ENCODE results near the gene ZNF283. TPM values are rescaled to one million over a fixed set of nuclear protein-coding genes. Genes with fewer than 3 reads are reported as not detected.
"Not testable (repeated sequence)": the region's sequence is repeated elsewhere in the genome, so short reads cannot be mapped to it uniquely, and the experiment has no call there.

The ZNF283 gene
- total RNA-seq, 2 donors from 2014 or later: 4.5 to 6.5 TPM

DNA sequence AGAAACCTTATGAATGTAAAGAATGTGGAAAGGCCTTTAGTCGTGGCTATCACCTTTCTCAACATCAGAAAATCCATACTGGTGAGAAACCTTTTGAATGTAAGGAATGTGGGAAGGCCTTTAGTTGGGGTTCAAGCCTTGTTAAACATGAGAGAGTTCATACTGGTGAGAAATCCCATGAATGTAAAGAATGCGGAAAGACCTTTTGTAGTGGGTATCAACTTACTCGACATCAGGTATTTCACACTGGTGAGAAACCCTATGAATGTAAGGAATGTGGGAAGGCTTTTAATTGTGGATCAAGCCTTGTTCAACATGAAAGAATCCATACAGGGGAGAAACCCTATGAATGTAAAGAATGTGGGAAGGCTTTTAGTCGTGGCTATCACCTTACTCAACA is 20.8 kb downstream of the ZNF283 start:
- DNase-seq (ENCODE audit: low spot score): no peak
- Histone ChIP-seq H3K27me3 (no peaks in the 10 kb centered on the region), H3K4me1 (no peaks in the 10 kb centered on the region), H3K4me3 (no peak overlapping the region), H3K36me3 (peaks cover 64% of the 10 kb centered on the region), H3K27ac (no peak overlapping the region), H3K9me3 (peaks cover 52 to 100% of the 10 kb centered on the region in 2 donors)
- TF ChIP-seq, protein P1, sequence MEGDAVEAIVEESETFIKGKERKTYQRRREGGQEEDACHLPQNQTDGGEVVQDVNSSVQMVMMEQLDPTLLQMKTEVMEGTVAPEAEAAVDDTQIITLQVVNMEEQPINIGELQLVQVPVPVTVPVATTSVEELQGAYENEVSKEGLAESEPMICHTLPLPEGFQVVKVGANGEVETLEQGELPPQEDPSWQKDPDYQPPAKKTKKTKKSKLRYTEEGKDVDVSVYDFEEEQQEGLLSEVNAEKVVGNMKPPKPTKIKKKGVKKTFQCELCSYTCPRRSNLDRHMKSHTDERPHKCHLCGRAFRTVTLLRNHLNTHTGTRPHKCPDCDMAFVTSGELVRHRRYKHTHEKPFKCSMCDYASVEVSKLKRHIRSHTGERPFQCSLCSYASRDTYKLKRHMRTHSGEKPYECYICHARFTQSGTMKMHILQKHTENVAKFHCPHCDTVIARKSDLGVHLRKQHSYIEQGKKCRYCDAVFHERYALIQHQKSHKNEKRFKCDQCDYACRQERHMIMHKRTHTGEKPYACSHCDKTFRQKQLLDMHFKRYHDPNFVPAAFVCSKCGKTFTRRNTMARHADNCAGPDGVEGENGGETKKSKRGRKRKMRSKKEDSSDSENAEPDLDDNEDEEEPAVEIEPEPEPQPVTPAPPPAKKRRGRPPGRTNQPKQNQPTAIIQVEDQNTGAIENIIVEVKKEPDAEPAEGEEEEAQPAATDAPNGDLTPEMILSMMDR (IDR thresholded peaks at IDR 0.05): no peak

DNA sequence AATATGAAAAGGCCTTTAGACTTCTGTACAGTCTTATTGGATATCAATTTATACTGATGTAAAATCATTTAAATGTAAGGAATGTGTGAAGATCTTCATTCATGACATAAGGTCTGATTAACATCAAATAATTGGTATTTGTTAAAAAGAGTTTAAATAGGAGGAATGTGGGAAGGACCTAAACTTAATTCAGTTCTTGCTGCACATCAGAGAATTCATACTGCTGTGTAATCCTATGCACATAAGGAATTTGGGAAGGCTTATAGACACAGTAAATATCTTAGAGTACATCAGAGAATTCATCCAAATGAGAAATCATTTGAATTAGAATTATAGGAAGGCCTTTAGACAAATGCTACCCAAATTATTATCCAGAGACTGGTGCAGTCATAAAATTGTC is 21.7 kb downstream of the ZNF283 start:
- DNase-seq (ENCODE audit: low spot score): no peak
- H3K27me3 ChIP-seq: no peaks in the 10 kb centered on the region
- no peaks in the 10 kb centered on the region for H3K4me1 ChIP-seq
- H3K27ac ChIP-seq: no peak overlapping the region
- H3K9me3 ChIP-seq: peaks cover 52 to 100% of the 10 kb centered on the region in 2 donors
- no peak overlapping the region for H3K4me3 ChIP-seq
- H3K36me3 ChIP-seq: peaks cover 55% of the 10 kb centered on the region
- TF ChIP-seq, protein P1 (IDR thresholded peaks at IDR 0.05): no peak

DNA sequence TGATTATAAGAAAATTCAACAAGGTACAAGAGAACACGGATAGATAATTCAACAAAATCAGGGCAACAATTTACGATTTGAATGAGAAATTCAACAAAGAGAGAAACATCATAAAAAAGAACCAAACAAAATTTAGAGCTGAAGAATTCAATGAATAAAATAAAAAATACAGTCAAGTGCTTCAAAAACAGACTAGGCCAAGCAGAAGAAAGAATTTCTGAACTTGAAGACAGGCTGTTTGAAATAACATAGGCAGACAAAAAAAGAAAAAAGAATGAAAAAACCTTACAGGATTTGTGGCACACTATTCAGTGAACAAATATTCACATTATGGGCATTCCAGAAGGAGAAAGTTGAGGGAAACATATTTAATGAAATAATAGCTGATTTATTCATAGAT is 31.1 kb downstream of the ZNF283 start:
- Histone ChIP-seq H3K4me1 (no peaks in the 10 kb centered on the region), H3K27me3 (no peaks in the 10 kb centered on the region), H3K9me3 (peaks cover 27 to 100% of the 10 kb centered on the region in 2 donors), H3K36me3 (no peaks in the 10 kb centered on the region), H3K27ac (no peak overlapping the region), H3K4me3 (no peak overlapping the region)
- TF ChIP-seq, protein P1 (IDR thresholded peaks at IDR 0.05): no peak
- no peak for DNase-seq (ENCODE audit: low spot score)

DNA sequence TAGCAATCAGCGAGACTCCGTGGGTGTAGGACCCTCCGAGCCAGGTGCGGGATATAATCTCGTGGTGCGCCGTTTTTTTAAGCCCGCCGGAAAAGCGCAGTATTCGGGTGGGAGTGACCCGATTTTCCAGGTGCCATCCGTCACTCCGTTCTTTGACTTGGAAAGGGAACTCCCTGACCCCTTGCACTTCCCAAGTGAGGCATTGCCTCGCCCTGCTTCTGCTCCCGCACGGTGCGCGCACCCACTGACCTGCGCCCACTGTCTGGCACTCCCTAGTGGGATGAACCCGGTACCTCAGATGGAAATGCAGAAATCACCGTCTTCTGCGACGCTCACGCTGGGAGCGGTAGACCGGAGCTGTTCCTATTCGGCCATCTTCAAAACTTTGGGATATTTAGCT is 39.8 kb downstream of the ZNF283 start:
- H3K36me3 ChIP-seq; H3K27me3 ChIP-seq; H3K4me1 ChIP-seq; DNase-seq (ENCODE audit: low spot score); H3K27ac ChIP-seq; H3K4me3 ChIP-seq: not testable (repeated sequence)
- peaks cover 26 to 79% of the 10 kb centered on the region in 2 donors for H3K9me3 ChIP-seq

DNA sequence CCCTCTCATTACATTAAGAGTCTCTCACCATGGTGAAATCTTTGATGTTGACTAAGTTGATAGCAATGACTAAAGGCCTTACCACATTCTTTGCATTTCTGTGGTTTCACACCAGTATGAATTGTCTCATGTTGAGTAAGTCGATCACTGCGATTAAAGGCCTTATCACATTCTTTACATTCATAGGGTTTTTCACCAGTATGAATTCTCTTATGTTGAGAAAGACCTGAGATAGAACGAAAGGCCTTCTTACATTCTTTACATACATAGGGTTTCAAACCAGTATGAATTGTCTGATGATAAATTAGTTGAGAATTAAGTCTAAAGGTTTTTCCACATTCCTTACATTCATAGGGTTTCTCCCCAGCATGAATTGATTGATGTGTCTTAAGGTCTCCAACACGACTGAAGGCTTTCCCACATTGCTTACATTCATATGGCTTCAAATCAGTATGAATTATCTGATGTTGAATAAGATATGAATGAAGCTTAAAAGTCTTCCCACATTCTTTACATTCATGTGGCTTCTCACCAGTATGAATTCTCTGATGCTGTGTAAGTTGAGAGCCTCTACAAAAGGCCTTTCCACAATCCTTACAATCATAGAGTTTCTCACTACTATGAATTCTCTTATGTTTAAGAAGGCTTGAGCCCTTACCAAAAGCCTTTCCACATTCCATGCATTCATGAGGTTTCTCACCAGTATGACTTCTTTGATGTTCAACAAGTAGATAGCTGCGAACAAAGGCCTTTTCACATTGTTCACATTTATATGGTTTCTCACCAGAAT is 45.6 kb downstream of the ZNF283 start:
- H3K27ac ChIP-seq: no peak overlapping the region
- no peak for DNase-seq (ENCODE audit: low spot score)
- TF ChIP-seq, protein P1 (IDR thresholded peaks at IDR 0.05): no peak
- peaks cover 14% of the 10 kb centered on the region for H3K36me3 ChIP-seq
- H3K9me3 ChIP-seq: peaks cover 33 to 98% of the 10 kb centered on the region in 2 donors
- no peaks in the 10 kb centered on the region for H3K4me1 ChIP-seq
- H3K4me3 ChIP-seq: no peak overlapping the region
- H3K27me3 ChIP-seq: no peaks in the 10 kb centered on the region

DNA sequence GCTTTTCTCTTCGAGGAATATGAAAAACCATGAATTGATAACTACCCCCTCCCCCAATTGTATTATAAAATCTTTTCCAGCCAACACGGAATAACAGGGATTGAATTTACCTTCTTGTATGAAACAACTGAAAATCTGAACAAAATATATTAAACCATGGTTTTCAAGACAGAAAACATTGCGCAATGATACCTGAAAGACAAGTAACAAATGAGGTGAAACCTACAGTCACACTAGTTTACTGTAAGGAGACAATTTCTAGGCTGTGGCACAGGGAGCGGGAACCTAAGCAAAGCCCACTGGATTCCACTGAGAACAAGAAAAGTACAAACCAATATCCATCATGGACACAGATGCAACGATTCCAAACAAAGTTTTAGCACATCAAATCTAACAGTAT is 53.4 kb downstream of the ZNF283 start:
- no peaks in the 10 kb centered on the region for H3K4me1 ChIP-seq
- H3K27ac ChIP-seq: no peak overlapping the region
- TF ChIP-seq, protein P1 (IDR thresholded peaks at IDR 0.05): no peak
- peaks cover 32% of the 10 kb centered on the region for H3K36me3 ChIP-seq
- H3K4me3 ChIP-seq: no peak overlapping the region
- H3K27me3 ChIP-seq: no peaks in the 10 kb centered on the region
- peaks cover 18 to 92% of the 10 kb centered on the region in 2 donors for H3K9me3 ChIP-seq
- no peak for DNase-seq (ENCODE audit: low spot score)
